Activated CD8-positive, alpha-beta T cell treated with anti-CD3 and anti-CD28 coated beads, Interleukin-2, amount 10 ng/mL, durations not matched to agents 7 days and 5 days (primary cell): Measurements from ENCODE around the gene AXIN1. TPM values are rescaled to one million over a fixed set of nuclear protein-coding genes. Genes with fewer than 3 reads are reported as not detected.
"Not testable (repeated sequence)": the region's sequence is repeated elsewhere in the genome, so short reads cannot be mapped to it uniquely, and the experiment has no call there.

Source experiments
- ATAC-seq: fragments of 150-1000 bp; cut with Tn5 transposase; one replicate; pipeline ENCODE4 v1.10.0; 2021; ENCODE audit warnings: moderate library complexity
- CTCF ChIA-PET: fragments of 350-600 bp; sonication (Branson Sonifier 250); formaldehyde crosslinking; loops from one replicate; lab custom pipeline; 2021; ENCODE audit warnings: antibody characterized with exemption; lab: Charles Lee
- POLR2A ChIA-PET: fragments of 350-600 bp; sonication (Branson Sonifier 250); formaldehyde crosslinking; loops from one replicate; lab custom pipeline; 2021; ENCODE audit warnings: antibody characterized with exemption; lab: Charles Lee
- DNase-seq: peaks from one replicate; pipeline ENCODE4 v3.0.0-alpha.2; 2020
- H3K27ac Mint-ChIP-seq: one replicate; pipeline ENCODE4 v1.8.0; 2021; ENCODE audit warnings: mild to moderate bottlenecking, mixed read lengths
- H3K27me3 Mint-ChIP-seq: one replicate; pipeline ENCODE4 v1.8.0; 2021; ENCODE audit warnings: low read depth, mixed read lengths
- H3K36me3 Mint-ChIP-seq: one replicate; pipeline ENCODE4 v1.8.0; 2021; ENCODE audit warnings: low read depth, mixed read lengths
- H3K4me1 Mint-ChIP-seq: one replicate; pipeline ENCODE4 v1.8.0; 2021; ENCODE audit warnings: low read depth, mixed read lengths
- H3K4me3 Mint-ChIP-seq: one replicate; pipeline ENCODE4 v1.8.0; 2021; ENCODE audit warnings: mild to moderate bottlenecking, mixed read lengths
- H3K9me3 Mint-ChIP-seq: one replicate; pipeline ENCODE4 v1.8.0; 2022; ENCODE audit warnings: mixed read lengths; ENCODE audit not compliant: insufficient read depth
- total RNA-seq, 2 experiments: library from RNA; stranded (reverse); gene quantifications; one replicate each; pipeline ENCODE4 v1.2.3, GENCODE V29; 2021

The AXIN1 gene
- total RNA-seq, 2 experiments from 2014 or later, result 25.1 to 26.1 TPM

GRCh38 chr16:261031-261691 is 91.4 kb downstream of the AXIN1 start:
- POLR2A ChIA-PET, result no interaction called here

DNA sequence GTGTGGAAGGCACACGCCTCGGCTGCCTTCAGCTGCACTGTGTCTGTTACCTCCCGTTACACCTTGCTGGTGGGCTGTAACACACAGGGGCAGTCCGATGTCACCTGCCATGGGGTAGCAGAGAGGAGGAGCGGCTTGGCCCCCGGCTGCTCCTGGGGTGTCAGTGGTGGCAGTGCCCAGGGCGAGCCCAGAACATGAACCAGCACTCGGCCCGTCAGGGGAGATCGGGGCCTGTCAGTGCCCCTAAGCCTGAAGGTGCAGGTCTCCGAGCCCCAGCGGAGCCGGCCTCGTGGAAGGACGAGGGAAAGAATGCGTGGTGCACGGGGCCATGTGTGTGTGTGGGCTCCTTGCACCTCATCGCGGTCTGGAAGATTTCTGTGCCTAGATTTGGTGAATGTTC is 92.2 kb downstream of the AXIN1 start:
- no peaks in the 10 kb centered on the region for H3K36me3 Mint-ChIP-seq

More at GRCh38 chr16:261031-261691, 91.4 kb downstream of the AXIN1 start:
- H3K4me3 Mint-ChIP-seq, result no peak overlapping the region
- no peak for DNase-seq
- no peaks in the 10 kb centered on the region for H3K36me3 Mint-ChIP-seq
- ATAC-seq, result no peak
- H3K9me3 Mint-ChIP-seq, result no peaks in the 10 kb centered on the region
- no peak overlapping the region for H3K27ac Mint-ChIP-seq
- H3K27me3 Mint-ChIP-seq, result no peaks in the 10 kb centered on the region
- CTCF ChIA-PET, result no interaction called here
- peaks cover under 1% of the 10 kb centered on the region for H3K4me1 Mint-ChIP-seq

GRCh38 chr16:259814-260253 is 92.7 kb downstream of the AXIN1 start:
- H3K27ac Mint-ChIP-seq, result no peak overlapping the region

More for the DNA sequence above, 92.2 kb downstream of the AXIN1 start:
- H3K9me3 Mint-ChIP-seq, result no peaks in the 10 kb centered on the region
- peaks cover 2% of the 10 kb centered on the region for H3K27me3 Mint-ChIP-seq
- H3K4me1 Mint-ChIP-seq, result peaks cover 5% of the 10 kb centered on the region
- no peak overlapping the region for H3K4me3 Mint-ChIP-seq
- DNase-seq, result no peak
- no peak overlapping the region for H3K27ac Mint-ChIP-seq
- CTCF ChIA-PET, result no interaction called here
- POLR2A ChIA-PET, result no interaction called here
- ATAC-seq, result no peak

GRCh38 chr16:259226-259625 is 93.3 kb downstream of the AXIN1 start:
- POLR2A ChIA-PET, result no interaction called here
- H3K4me1 Mint-ChIP-seq, result peaks cover 5% of the 10 kb centered on the region
- no peaks in the 10 kb centered on the region for H3K9me3 Mint-ChIP-seq
- no peak overlapping the region for H3K4me3 Mint-ChIP-seq
- no peak for ATAC-seq
- CTCF ChIA-PET, result no interaction called here
- DNase-seq, result no peak
- H3K36me3 Mint-ChIP-seq, result no peaks in the 10 kb centered on the region
- peaks cover 2% of the 10 kb centered on the region for H3K27me3 Mint-ChIP-seq
- no peak overlapping the region for H3K27ac Mint-ChIP-seq

More at GRCh38 chr16:259814-260253, 92.7 kb downstream of the AXIN1 start:
- no peak for DNase-seq
- peaks cover 5% of the 10 kb centered on the region for H3K4me1 Mint-ChIP-seq
- H3K36me3 Mint-ChIP-seq, result no peaks in the 10 kb centered on the region
- CTCF ChIA-PET, result no interaction called here
- peaks cover 2% of the 10 kb centered on the region for H3K27me3 Mint-ChIP-seq
- H3K4me3 Mint-ChIP-seq, result no peak overlapping the region
- no peaks in the 10 kb centered on the region for H3K9me3 Mint-ChIP-seq
- POLR2A ChIA-PET, result no interaction called here
- no peak for ATAC-seq

DNA sequence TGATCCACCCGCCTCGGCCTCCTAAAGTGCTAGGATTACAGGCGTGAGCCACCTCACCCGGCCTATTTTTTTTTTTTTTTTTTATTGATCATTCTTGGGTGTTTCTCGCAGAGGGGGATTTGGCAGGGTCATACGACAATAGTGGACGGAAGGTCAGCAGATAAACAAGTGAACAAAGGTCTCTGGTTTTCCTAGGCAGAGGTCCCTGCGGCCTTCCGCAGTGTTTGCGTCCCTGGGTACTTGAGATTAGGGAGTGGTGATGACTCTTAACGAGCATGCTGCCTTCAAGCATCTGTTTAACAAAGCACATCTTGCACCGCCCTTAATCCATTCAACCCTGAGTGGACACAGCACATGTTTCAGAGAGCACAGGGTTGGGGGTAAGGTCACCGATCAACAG is 94.4 kb downstream of the AXIN1 start:
- H3K36me3 Mint-ChIP-seq, ATAC-seq, H3K27me3 Mint-ChIP-seq, H3K27ac Mint-ChIP-seq, CTCF ChIA-PET, H3K4me3 Mint-ChIP-seq, DNase-seq, H3K9me3 Mint-ChIP-seq, POLR2A ChIA-PET: not testable (repeated sequence)
- H3K4me1 Mint-ChIP-seq, result peaks cover 15% of the 10 kb centered on the region

DNA sequence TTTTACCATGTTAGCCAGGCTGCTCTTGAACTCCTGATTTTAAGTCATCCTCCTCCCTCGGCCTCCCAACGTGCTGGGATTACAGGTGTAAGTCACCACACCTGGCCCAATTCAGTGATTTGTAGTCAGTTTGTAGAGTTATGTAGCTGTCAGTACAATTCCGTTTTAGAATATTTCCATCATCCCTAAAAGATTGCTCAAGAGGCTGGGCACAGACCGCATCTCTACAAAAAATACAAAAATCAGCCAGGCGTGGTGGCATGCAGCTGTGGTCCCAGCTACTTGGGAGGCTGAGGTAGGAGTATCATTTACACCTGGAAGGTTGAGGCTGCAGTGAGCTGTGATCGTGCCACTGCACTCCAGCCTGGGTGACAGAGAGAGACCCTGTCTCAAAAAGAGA is 97.3 kb downstream of the AXIN1 start:
- POLR2A ChIA-PET, result no interaction called here
- H3K27me3 Mint-ChIP-seq, result peaks cover 2% of the 10 kb centered on the region
- no peak for DNase-seq
- no peak overlapping the region for H3K27ac Mint-ChIP-seq
- H3K36me3 Mint-ChIP-seq, result no peaks in the 10 kb centered on the region
- ATAC-seq, result no peak
- no peak overlapping the region for H3K4me3 Mint-ChIP-seq
- CTCF ChIA-PET, result no interaction called here
- H3K9me3 Mint-ChIP-seq, result no peaks in the 10 kb centered on the region
- peaks cover 24% of the 10 kb centered on the region for H3K4me1 Mint-ChIP-seq

- CTCF ChIA-PET, result no interaction called here
- Mint-ChIP-seq H3K4me1 (peaks cover 24% of the 10 kb centered on the region), H3K9me3 (no peaks in the 10 kb centered on the region), H3K36me3 (no peaks in the 10 kb centered on the region), H3K4me3 (no peak overlapping the region), H3K27me3 (peaks cover 2% of the 10 kb centered on the region), H3K27ac (no peak overlapping the region)
- DNase-seq (no peak), ATAC-seq (no peak)
- POLR2A ChIA-PET, result interaction anchor here (1.0 kb wide), 1 partner anchor 19 kb away, joined by 3 read pairs; no protein-coding TSS in a partner anchor
These were observed 98.1 kb downstream of the AXIN1 start for GRCh38 chr16:254461-254860.

- H3K4me1 Mint-ChIP-seq, result peaks cover 24% of the 10 kb centered on the region
- peak overlapping the region; percentile 22 for H3K4me3 Mint-ChIP-seq
- ATAC-seq, result peak; percentile 71
- H3K27me3 Mint-ChIP-seq, result peaks cover 2% of the 10 kb centered on the region
- ChIA-PET CTCF (no interaction called here), POLR2A (interaction anchor here (1.0 kb wide), 1 partner anchor 18 kb away, joined by 3 read pairs; no protein-coding TSS in a partner anchor)
- H3K27ac Mint-ChIP-seq, result peak overlapping the region; percentile 61
- H3K9me3 Mint-ChIP-seq, result no peaks in the 10 kb centered on the region
- peak; percentile 37 for DNase-seq
- no peaks in the 10 kb centered on the region for H3K36me3 Mint-ChIP-seq
These were observed 98.7 kb downstream of the AXIN1 start for GRCh38 chr16:253833-254232.

GRCh38 chr16:252366-253337 is 99.9 kb downstream of the AXIN1 start:
- peak; percentile 54 for DNase-seq
- Mint-ChIP-seq H3K4me1 (peaks cover 24% of the 10 kb centered on the region), H3K27me3 (peaks cover 2% of the 10 kb centered on the region), H3K36me3 (no peaks in the 10 kb centered on the region), H3K9me3 (no peaks in the 10 kb centered on the region), H3K4me3 (peak overlapping the region; percentile 68), H3K27ac (peak overlapping the region; percentile 90)
- peak; percentile 68 for ATAC-seq
- ChIA-PET CTCF (interaction anchor here (1.9 kb wide), 1 partner anchor 18 kb away, joined by 6 read pairs; the partner anchor contains the start of gene FAM234A), POLR2A (interaction anchor here (0.9 kb wide), 1 partner anchor 17 kb away, joined by 3 read pairs; no protein-coding TSS in a partner anchor)

DNA sequence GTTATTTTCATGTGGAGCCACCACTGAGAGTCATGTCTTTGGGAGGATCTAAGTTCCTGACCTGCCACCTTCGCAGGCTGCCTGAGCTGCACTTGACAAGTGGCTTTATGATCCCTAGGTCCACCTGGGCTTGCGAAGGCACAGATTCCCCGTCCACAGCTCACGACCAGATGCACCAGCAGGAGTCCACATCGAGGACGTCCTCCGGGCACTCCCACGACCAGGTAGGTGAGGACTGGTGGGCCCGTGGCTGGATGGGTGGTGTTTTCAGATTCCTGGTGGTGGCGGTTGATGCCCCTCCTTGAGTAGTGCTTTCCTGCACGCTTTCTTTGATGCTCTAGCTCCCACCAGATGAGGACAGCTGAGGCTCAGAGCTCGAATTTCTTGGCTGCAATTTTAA is 103.1 kb downstream of the AXIN1 start:
- no peak overlapping the region for H3K4me3 Mint-ChIP-seq
- H3K27ac Mint-ChIP-seq, result no peak overlapping the region
- peaks cover 20% of the 10 kb centered on the region for H3K4me1 Mint-ChIP-seq
- no peaks in the 10 kb centered on the region for H3K36me3 Mint-ChIP-seq
- POLR2A ChIA-PET, result interaction anchor here (0.8 kb wide), 1 partner anchor 9 kb away, joined by 4 read pairs; no protein-coding TSS in a partner anchor
- ATAC-seq, result no peak
- no peaks in the 10 kb centered on the region for H3K9me3 Mint-ChIP-seq
- DNase-seq, result no peak
- H3K27me3 Mint-ChIP-seq, result no peaks in the 10 kb centered on the region
- CTCF ChIA-PET, result interaction anchor here (0.9 to 1.5 kb wide), 3 partner anchors 15 to 142 kb away, joined by 3 to 4 read pairs (median 3); partner anchors contain the start of gene FAM234A

- ChIA-PET CTCF (no interaction called here), POLR2A (no interaction called here)
- Mint-ChIP-seq H3K36me3 (no peaks in the 10 kb centered on the region), H3K4me3 (no peak overlapping the region), H3K27ac (no peak overlapping the region), H3K4me1 (peaks cover under 1% of the 10 kb centered on the region), H3K27me3 (no peaks in the 10 kb centered on the region), H3K9me3 (no peaks in the 10 kb centered on the region)
- no peak for DNase-seq
- no peak for ATAC-seq
These were observed 105.5 kb downstream of the AXIN1 start for GRCh38 chr16:247027-247426.
